Adipocyte (in vitro differentiated cells): ENCODE results near the gene PRR15L.

ENCODE experiments used
- DNase-seq: peaks from one replicate; pipeline ENCODE4 v3.0.0-alpha.2; 2015; ENCODE audit warnings: low read depth
- H3K27me3 ChIP-seq: replicated peaks from 2 replicates; pipeline ENCODE4 v1.7.0; 2013; ENCODE audit warnings: mild to moderate bottlenecking, low read length, moderate library complexity; ENCODE audit not compliant: control insufficient read depth, insufficient read depth
- H3K36me3 ChIP-seq: 2 replicates; pipeline ENCODE4 v1.7.0; 2013; ENCODE audit warnings: low read length, mild to moderate bottlenecking, moderate library complexity; ENCODE audit not compliant: control insufficient read depth, insufficient read depth, severe bottlenecking
- H3K4me1 ChIP-seq: 2 replicates; pipeline ENCODE4 v1.7.0; 2013; ENCODE audit warnings: mild to moderate bottlenecking, low read length, moderate library complexity; ENCODE audit not compliant: control insufficient read depth, insufficient read depth
- H3K4me3 ChIP-seq: 2 replicates; pipeline ENCODE4 v1.7.0; 2013; ENCODE audit warnings: mild to moderate bottlenecking, low read length, moderate library complexity
- H3K9ac ChIP-seq: 2 replicates; pipeline ENCODE4 v1.7.0; 2013; ENCODE audit warnings: mild to moderate bottlenecking, low read length, moderate library complexity
- H3K9me3 ChIP-seq: 2 replicates; pipeline ENCODE4 v1.7.0; 2013; ENCODE audit warnings: mild to moderate bottlenecking, low read length, moderate library complexity; ENCODE audit not compliant: control insufficient read depth

PRR15L gene

GRCh38 chr17:47970725-47971499 lies 13.2 kb upstream of the PRR15L start, which contains the start of gene CDK5RAP3:
Gene CDK5RAP3 (plus strand): TSS chr17:47971113. CDS start chr17:47971147, 34 bp downstream.
- peak within 1 kb of the TSS; percentile 90 for H3K9ac ChIP-seq
- H3K4me3 ChIP-seq, result peak within 1 kb of the TSS; percentile 98
- DNase-seq, result peak; percentile 100
- peaks cover 34% of the 10 kb centered on the region for H3K4me1 ChIP-seq
- no peaks in the 10 kb centered on the region for H3K27me3 ChIP-seq
- H3K9me3 ChIP-seq, result no peaks in the 10 kb centered on the region
- H3K36me3 ChIP-seq, result peaks cover 22% of the 10 kb centered on the region

DNA sequence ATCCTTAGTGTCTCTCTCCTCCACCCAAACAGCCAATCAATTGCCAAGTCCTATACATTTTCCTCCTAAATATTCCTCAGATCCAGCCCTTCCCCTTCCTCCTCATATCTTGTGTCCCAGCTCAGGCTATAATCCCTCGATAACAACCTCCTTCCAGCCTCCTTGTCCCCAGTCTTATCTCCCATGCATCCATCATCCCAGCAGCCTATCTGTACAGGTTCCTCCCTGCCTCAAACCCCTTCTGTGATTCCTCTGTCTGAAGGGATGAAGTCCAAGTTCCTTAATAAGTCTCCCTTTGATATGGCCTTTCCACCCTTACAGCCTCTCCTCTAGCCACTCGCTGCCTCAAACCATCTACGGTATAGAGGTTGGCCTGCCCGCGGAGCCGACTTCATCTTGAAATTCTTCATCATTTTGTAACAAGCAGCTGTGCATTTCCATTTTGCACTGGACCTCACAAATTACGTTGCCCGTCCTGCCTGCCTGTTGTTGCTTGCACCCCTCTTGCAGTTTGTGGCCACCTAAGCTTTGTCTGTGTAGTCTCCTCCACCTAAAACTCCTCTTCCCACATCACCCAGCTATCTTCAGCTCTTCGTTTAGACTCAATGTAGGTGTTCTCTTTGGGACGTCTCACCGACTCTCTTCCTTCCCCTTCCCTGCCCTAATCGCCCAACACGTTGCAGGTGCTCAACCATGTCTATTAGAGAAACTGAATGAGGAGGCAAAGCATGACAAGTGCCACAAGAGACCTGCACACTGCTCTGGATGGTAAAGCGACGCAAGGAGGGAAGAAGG lies 12.4 kb upstream of the PRR15L start:
- Histone ChIP-seq H3K36me3 (peaks cover 14% of the 10 kb centered on the region), H3K27me3 (no peaks in the 10 kb centered on the region), H3K9ac (peak overlapping the region; percentile 72), H3K4me1 (peaks cover 40% of the 10 kb centered on the region), H3K9me3 (no peaks in the 10 kb centered on the region), H3K4me3 (peak overlapping the region; percentile 73)
- no peak for DNase-seq

- H3K4me1 ChIP-seq, result peaks cover 40% of the 10 kb centered on the region
- H3K9ac ChIP-seq, result no peak overlapping the region
- H3K4me3 ChIP-seq, result no peak overlapping the region
- peaks cover 6% of the 10 kb centered on the region for H3K36me3 ChIP-seq
- no peaks in the 10 kb centered on the region for H3K27me3 ChIP-seq
- DNase-seq, result no peak
- H3K9me3 ChIP-seq, result no peaks in the 10 kb centered on the region
Measured at GRCh38 chr17:47968836-47969235, 11.2 kb upstream of the PRR15L start.

GRCh38 chr17:47967607-47968252 lies 10.0 kb upstream of the PRR15L start:
- H3K4me1 ChIP-seq, result peaks cover 40% of the 10 kb centered on the region
- peak overlapping the region; percentile 36 for H3K9ac ChIP-seq
- H3K4me3 ChIP-seq, result peak overlapping the region; percentile 42
- peak; percentile 66 for DNase-seq
- H3K27me3 ChIP-seq, result no peaks in the 10 kb centered on the region
- no peaks in the 10 kb centered on the region for H3K36me3 ChIP-seq
- H3K9me3 ChIP-seq, result no peaks in the 10 kb centered on the region

GRCh38 chr17:47966079-47966519 lies 8.4 kb upstream of the PRR15L start:
- Histone ChIP-seq H3K9me3 (peaks cover 5% of the 10 kb centered on the region), H3K9ac (peak overlapping the region; percentile 67), H3K27me3 (no peaks in the 10 kb centered on the region), H3K36me3 (no peaks in the 10 kb centered on the region), H3K4me3 (no peak overlapping the region), H3K4me1 (peaks cover 31% of the 10 kb centered on the region)
- peak; percentile 20 for DNase-seq

DNA sequence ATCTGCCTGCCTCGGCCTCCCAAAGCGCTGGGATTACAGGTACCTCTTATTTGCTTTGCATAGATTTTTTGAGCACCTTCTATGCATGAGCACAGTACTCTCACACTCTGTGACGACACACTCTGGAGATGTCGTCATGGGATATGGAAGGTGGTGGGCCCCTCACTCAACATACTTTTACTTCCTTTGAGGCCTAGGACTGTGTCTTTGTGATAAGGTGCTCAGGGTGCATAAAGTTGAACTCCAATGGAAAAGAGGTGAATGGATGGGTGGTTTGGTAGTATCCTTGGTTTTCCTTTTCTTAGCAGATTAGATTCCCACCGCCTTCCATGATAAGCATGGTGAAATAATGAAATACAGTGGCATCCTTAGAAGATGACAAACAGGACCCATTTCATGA lies 7.2 kb upstream of the PRR15L start:
- Histone ChIP-seq H3K9ac (no peak overlapping the region), H3K4me3 (no peak overlapping the region), H3K9me3 (peaks cover 5% of the 10 kb centered on the region), H3K4me1 (peaks cover 27% of the 10 kb centered on the region), H3K36me3 (no peaks in the 10 kb centered on the region), H3K27me3 (no peaks in the 10 kb centered on the region)
- no peak for DNase-seq

DNA sequence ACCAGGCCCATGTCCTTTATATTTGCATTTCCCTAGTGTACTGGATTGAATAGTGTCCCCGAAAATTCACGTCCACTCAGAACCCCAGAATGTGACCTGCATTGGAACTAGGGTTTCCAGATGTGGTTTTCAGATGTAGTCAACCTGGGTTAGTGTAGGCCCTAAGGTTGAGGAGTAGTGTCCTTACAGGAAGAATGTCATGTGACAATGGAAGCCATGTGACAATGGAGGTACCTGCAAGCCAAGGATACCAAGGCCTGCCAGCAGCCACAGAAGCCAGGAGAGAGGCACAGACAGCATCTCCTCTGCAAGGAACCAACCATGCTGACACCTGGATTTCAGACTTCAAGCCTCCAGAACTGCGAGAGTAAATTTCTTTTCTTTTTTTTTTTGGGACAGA lies 5.2 kb upstream of the PRR15L start:
- Histone ChIP-seq H3K4me3 (no peak overlapping the region), H3K9me3 (peaks cover 5% of the 10 kb centered on the region), H3K36me3 (no peaks in the 10 kb centered on the region), H3K27me3 (peaks cover 3% of the 10 kb centered on the region), H3K4me1 (peaks cover 23% of the 10 kb centered on the region), H3K9ac (no peak overlapping the region)
- no peak for DNase-seq

DNA sequence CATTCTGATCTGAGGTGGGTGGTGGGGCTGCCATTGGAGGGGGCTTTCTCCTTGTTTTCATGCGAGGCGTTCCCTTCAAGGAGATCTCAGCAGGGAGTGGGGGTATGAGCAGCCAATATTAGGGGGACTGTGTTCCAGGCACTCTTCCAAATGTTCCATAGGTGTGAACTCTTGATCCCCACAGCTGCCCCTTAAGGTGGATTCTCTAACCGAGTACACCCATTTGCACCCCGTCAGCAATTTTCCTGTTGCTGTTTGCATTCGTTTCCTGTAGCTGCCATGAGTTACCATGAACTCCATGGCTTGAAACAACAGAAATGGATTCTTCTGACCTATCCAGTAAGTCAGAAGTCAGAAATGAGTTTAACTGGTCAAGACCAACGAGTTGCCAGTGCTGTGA lies 3.7 kb upstream of the PRR15L start:
- H3K36me3 ChIP-seq, result no peaks in the 10 kb centered on the region
- no peak overlapping the region for H3K4me3 ChIP-seq
- H3K4me1 ChIP-seq, result peaks cover 11% of the 10 kb centered on the region
- peaks cover 5% of the 10 kb centered on the region for H3K9me3 ChIP-seq
- H3K27me3 ChIP-seq, result peaks cover 3% of the 10 kb centered on the region
- DNase-seq, result no peak
- no peak overlapping the region for H3K9ac ChIP-seq

DNA sequence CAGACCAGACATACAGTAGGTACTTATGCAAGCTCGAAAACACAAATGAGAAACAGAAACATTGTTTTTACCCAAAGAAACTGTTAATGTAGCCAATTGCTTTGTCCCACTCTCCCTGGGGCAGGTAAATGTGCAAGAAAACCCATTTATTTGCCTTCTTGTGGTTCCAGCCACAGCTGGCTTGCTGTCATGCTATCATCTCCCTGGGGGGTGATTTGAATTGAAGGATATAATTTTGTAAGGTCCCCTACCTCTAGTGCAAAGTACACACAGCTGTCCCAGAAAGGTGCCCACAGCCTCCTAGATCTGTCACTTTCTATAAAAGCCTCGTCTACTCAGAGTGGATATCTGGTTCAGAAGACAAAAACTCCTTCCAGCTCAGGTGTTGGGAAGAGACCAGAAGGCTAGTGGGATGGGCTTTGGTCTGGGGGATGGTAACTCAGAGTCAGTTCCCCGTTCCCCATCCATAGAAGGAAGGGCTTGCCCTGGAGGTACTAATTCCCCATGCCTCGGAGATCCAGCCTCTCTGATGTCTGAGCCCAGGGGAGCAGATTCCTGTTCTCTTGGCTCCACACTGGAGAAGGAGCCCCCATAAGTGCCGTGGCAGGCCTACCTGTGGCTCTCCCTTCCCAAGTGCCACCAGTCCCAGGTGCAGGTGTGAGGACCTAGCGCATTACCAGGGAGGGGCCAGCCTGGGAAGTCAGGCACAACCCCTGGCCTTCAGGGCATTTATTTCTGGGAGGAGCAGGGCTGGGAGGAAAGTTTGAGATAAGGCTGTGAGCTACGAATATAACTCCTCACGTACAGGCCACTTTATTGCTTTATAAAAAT lies 2.4 kb upstream of the PRR15L start:
- no peak overlapping the region for H3K9ac ChIP-seq
- H3K36me3 ChIP-seq, result no peaks in the 10 kb centered on the region
- H3K4me3 ChIP-seq, result no peak overlapping the region
- no peak for DNase-seq
- H3K27me3 ChIP-seq, result peaks cover 3% of the 10 kb centered on the region
- peaks cover 3% of the 10 kb centered on the region for H3K4me1 ChIP-seq
- peaks cover 5% of the 10 kb centered on the region for H3K9me3 ChIP-seq

DNA sequence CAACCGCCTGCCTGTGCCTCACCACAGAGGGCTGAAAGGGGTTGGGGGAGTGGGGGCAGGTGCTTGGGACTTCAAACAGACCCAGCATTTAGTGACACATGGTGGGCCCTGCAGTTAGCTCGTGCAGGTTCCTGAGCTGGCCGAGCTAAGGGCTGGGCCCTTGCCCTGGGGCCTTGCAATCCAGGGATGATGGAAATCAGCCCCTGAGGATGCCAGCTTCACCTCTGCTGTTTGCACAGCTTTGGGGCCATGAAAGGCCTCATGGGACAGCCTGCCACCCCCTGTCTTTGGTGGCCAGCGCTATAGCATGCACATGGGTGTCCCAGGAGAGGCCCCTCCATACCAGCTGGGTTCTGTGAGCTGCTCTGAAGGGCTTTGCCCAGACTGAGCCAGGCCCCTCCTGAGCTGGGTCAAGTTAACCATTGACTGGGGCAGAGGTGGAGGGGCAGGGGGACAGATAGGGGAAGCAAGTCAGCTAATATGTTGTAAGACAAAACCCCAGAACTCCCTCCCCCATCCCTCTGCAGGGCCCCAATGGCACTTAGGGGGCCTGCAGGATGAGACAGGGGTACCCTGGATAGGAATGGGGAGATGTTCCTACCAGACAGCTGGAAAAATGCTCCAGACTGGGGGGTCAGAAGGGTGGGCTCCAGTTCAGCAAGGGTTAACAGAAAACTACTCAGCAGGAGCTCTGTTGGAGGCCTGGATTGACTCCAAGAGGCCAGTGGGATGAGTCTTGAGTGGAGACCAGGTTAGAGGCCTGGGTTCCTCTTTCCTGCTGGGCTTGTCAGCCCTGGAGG lies 692 bp downstream of the PRR15L start:
- no peak overlapping the region for H3K4me3 ChIP-seq
- H3K9ac ChIP-seq, result no peak overlapping the region
- no peak for DNase-seq
- peaks cover 5% of the 10 kb centered on the region for H3K9me3 ChIP-seq
- H3K27me3 ChIP-seq, result peaks cover 3% of the 10 kb centered on the region
- no peaks in the 10 kb centered on the region for H3K36me3 ChIP-seq
- peaks cover 3% of the 10 kb centered on the region for H3K4me1 ChIP-seq
